ENCODE results near the gene PACS1.

- no peak for TF ChIP-seq CTCF (IDR thresholded peaks at IDR 0.05)
- TF ChIP-seq EP300 (IDR thresholded peaks at IDR 0.05), result no peak
Observed at GRCh38 chr11:66221012-66221411, 150.9 kb downstream of the PACS1 start.
